ENCODE data around the gene MAN2B1. TPM values are rescaled to one million over a fixed set of nuclear protein-coding genes. Genes with fewer than 3 reads are reported as not detected.

MAN2B1 gene
- total RNA-seq, 1 donor from 2014 or later = 105 TPM

DNA sequence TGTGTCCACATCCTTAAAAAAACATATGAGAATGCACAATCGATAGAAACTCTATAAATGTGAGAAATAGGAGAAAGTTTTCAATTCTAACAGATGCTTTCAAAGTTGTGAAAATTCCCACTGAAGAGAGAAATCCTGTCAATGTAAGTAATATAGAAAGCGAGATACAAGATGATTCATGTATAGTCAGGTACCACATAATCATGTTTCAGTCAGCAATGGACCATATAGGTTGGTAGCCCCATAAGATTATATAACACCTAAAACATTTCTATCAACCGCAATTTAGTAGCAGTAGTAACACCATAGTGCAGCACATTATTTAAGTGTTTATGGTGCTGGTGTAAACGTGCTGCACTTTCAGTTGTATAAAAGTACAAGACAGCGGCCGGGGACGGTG is 37.3 kb downstream of the MAN2B1 start:
- Histone ChIP-seq H2AFZ (ENCODE audit: low read depth, low read length) (no peak overlapping the region), H3K4me2 (ENCODE audit: low read length) (no peak overlapping the region), H3K36me3 (ENCODE audit: insufficient read depth, low read length) (peaks cover 36% of the 10 kb centered on the region), H3K9ac (ENCODE audit: low read length) (no peak overlapping the region), H4K20me1 (ENCODE audit: insufficient read depth, low read length) (no peaks in the 10 kb centered on the region), H3K79me2 (ENCODE audit: insufficient read depth, low read length) (no peaks in the 10 kb centered on the region), H3K27me3 (ENCODE audit: insufficient read depth, low read length) (no peaks in the 10 kb centered on the region), H3K4me1 (ENCODE audit: insufficient read depth, low read length) (no peaks in the 10 kb centered on the region), H3K27ac (ENCODE audit: low read depth, low read length) (no peak overlapping the region), H3K9me3 (ENCODE audit: insufficient read depth, low read depth, low read length) (peaks cover 49% of the 10 kb centered on the region), H3K4me3 (ENCODE audit: insufficient read depth, low read depth, low read length) (no peak overlapping the region)
- H3K27ac Mint-ChIP-seq (ENCODE audit: unreplicated experiment) = no peak overlapping the region
- H3K36me3 Mint-ChIP-seq (ENCODE audit: low read depth, unreplicated experiment) = peaks cover 69% of the 10 kb centered on the region
- FAIRE-seq = no peak
- H3K4me3 Mint-ChIP-seq (ENCODE audit: unreplicated experiment) = no peak overlapping the region
- no peaks in the 10 kb centered on the region for H3K27me3 Mint-ChIP-seq (ENCODE audit: low read depth, unreplicated experiment)
- TF ChIP-seq EZH2 (IDR thresholded peaks at IDR 0.05; ENCODE audit: insufficient read depth, low read length) (no peak), CTCF (IDR thresholded peaks at IDR 0.05; ENCODE audit: insufficient read depth, low read depth, low read length) (no peak)
- no peak for DNase-seq (ENCODE audit: low read depth)
- H3K4me1 Mint-ChIP-seq (ENCODE audit: low read depth, unreplicated experiment) = no peaks in the 10 kb centered on the region
- peaks cover 64% of the 10 kb centered on the region for H3K9me3 Mint-ChIP-seq (ENCODE audit: unreplicated experiment)

DNA sequence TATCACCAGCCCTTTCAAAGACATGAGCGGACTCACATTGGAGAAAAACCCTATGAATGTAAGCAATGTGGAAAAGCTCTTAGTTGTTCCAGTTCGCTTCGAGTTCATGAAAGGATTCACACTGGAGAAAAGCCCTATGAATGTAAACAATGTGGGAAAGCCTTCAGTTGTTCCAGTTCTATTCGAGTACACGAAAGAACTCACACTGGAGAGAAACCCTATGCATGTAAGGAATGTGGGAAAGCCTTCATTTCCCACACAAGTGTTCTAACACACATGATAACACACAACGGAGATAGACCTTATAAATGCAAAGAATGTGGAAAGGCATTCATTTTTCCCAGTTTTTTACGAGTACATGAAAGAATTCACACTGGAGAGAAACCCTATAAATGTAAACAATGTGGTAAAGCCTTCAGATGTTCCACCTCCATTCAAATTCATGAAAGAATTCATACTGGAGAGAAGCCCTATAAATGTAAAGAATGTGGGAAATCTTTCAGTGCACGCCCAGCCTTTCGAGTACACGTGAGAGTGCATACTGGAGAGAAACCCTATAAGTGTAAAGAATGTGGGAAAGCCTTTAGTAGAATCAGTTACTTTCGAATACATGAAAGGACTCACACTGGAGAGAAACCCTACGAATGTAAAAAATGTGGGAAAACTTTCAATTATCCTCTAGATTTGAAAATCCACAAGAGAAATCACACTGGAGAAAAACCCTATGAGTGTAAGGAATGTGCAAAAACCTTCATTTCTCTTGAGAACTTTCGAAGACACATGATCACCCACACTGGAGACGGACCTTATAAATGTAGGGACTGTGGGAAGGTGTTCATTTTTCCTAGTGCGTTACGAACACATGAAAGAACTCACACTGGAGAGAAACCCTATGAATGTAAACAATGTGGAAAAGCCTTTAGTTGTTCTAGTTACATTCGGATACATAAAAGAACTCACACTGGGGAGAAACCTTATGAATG is 38.2 kb downstream of the MAN2B1 start:
- TF ChIP-seq EZH2 (IDR thresholded peaks at IDR 0.05; ENCODE audit: insufficient read depth, low read length) (no peak), CTCF (IDR thresholded peaks at IDR 0.05; ENCODE audit: insufficient read depth, low read depth, low read length) (no peak)
- FAIRE-seq (no peak), DNase-seq (ENCODE audit: low read depth) (peak; percentile 44)
- peaks cover 50% of the 10 kb centered on the region for H3K9me3 ChIP-seq (ENCODE audit: insufficient read depth, low read depth, low read length)
- Mint-ChIP-seq H3K9me3 (ENCODE audit: unreplicated experiment) (peaks cover 63% of the 10 kb centered on the region), H3K4me3 (ENCODE audit: unreplicated experiment) (no peak overlapping the region), H3K36me3 (ENCODE audit: low read depth, unreplicated experiment) (peaks cover 68% of the 10 kb centered on the region), H3K27me3 (ENCODE audit: low read depth, unreplicated experiment) (no peaks in the 10 kb centered on the region), H3K27ac (ENCODE audit: unreplicated experiment) (no peak overlapping the region), H3K4me1 (ENCODE audit: low read depth, unreplicated experiment) (no peaks in the 10 kb centered on the region)
- no peak overlapping the region for H3K27ac ChIP-seq (ENCODE audit: low read depth, low read length)
- H3K9ac ChIP-seq (ENCODE audit: low read length) = no peak overlapping the region
- H3K36me3 ChIP-seq (ENCODE audit: insufficient read depth, low read length) = peaks cover 40% of the 10 kb centered on the region
- H4K20me1 ChIP-seq (ENCODE audit: insufficient read depth, low read length) = no peaks in the 10 kb centered on the region
- no peaks in the 10 kb centered on the region for H3K4me1 ChIP-seq (ENCODE audit: insufficient read depth, low read length)
- no peak overlapping the region for H3K4me3 ChIP-seq (ENCODE audit: insufficient read depth, low read depth, low read length)
- H3K4me2 ChIP-seq (ENCODE audit: low read length) = no peak overlapping the region
- H3K79me2 ChIP-seq (ENCODE audit: insufficient read depth, low read length) = peaks cover 4% of the 10 kb centered on the region
- H3K27me3 ChIP-seq (ENCODE audit: insufficient read depth, low read length) = no peaks in the 10 kb centered on the region
- no peak overlapping the region for H2AFZ ChIP-seq (ENCODE audit: low read depth, low read length)

DNA sequence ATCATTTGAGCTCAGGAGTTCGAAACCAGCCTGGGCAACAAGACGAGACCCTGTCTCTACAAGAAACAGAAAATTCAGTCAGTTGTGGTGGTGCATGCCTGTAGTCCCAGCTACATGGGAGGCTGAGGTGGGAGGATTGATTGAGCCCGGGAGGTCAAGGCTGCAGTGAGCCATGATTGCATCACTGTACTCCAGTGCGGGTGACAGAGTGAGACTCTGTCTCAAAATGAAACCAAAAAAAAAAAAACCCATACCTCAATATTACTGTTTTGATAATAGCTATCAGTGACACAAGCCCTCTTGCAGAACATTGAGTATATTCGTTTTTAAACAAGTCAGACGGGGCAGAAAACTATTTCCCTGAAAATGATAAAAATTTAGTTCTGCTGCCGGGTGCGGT is 39.6 kb downstream of the MAN2B1 start:
- no peaks in the 10 kb centered on the region for H3K27me3 ChIP-seq (ENCODE audit: insufficient read depth, low read length)
- no peak overlapping the region for H3K9ac ChIP-seq (ENCODE audit: low read length)
- H3K4me1 ChIP-seq (ENCODE audit: insufficient read depth, low read length) = no peaks in the 10 kb centered on the region
- H3K9me3 ChIP-seq (ENCODE audit: insufficient read depth, low read depth, low read length) = peaks cover 52% of the 10 kb centered on the region
- Mint-ChIP-seq H3K4me3 (ENCODE audit: unreplicated experiment) (no peak overlapping the region), H3K36me3 (ENCODE audit: low read depth, unreplicated experiment) (peaks cover 67% of the 10 kb centered on the region), H3K4me1 (ENCODE audit: low read depth, unreplicated experiment) (no peaks in the 10 kb centered on the region), H3K27ac (ENCODE audit: unreplicated experiment) (no peak overlapping the region), H3K9me3 (ENCODE audit: unreplicated experiment) (peaks cover 67% of the 10 kb centered on the region), H3K27me3 (ENCODE audit: low read depth, unreplicated experiment) (no peaks in the 10 kb centered on the region)
- H2AFZ ChIP-seq (ENCODE audit: low read depth, low read length) = no peak overlapping the region
- no peak overlapping the region for H3K27ac ChIP-seq (ENCODE audit: low read depth, low read length)
- FAIRE-seq = no peak
- peaks cover 42% of the 10 kb centered on the region for H3K36me3 ChIP-seq (ENCODE audit: insufficient read depth, low read length)
- peaks cover 5% of the 10 kb centered on the region for H4K20me1 ChIP-seq (ENCODE audit: insufficient read depth, low read length)
- DNase-seq (ENCODE audit: low read depth) = no peak
- no peak overlapping the region for H3K4me3 ChIP-seq (ENCODE audit: insufficient read depth, low read depth, low read length)
- H3K79me2 ChIP-seq (ENCODE audit: insufficient read depth, low read length) = peaks cover 13% of the 10 kb centered on the region
- H3K4me2 ChIP-seq (ENCODE audit: low read length) = no peak overlapping the region
- TF ChIP-seq CTCF (IDR thresholded peaks at IDR 0.05; ENCODE audit: insufficient read depth, low read depth, low read length) (no peak), EZH2 (IDR thresholded peaks at IDR 0.05; ENCODE audit: insufficient read depth, low read length) (no peak)
